K562 (cell line): ENCODE results near the gene FOXD2. TPM values are rescaled to one million over a fixed set of nuclear protein-coding genes. Genes with fewer than 3 reads are reported as not detected.

Source experiments
- CAMTA2 ChIP-seq: fragments of 250-450 bp; sonication (Bioruptor Pico); conservative IDR thresholded peaks from 2 replicates; pipeline ENCODE4 v1.5.1; 2022
- CBX8 ChIP-seq: fragments of 200-600 bp; sonication (generic); IDR thresholded peaks from 2 replicates; pipeline ENCODE4 v1.6.1; 2012; ENCODE audit warnings: borderline replicate concordance, mixed run types, low read depth, mild to moderate bottlenecking, moderate library complexity, mixed read lengths, low read length, control low read depth, inconsistent platforms; ENCODE audit not compliant: poor library complexity, severe bottlenecking; ENCODE audit errors: extremely low read depth
- CCNT2 ChIP-seq: IDR thresholded peaks from 2 replicates; pipeline ENCODE4 v1.6.1; 2011; ENCODE audit warnings: borderline replicate concordance, low read depth, mild to moderate bottlenecking, moderate library complexity, mixed read lengths, low read length; ENCODE audit not compliant: insufficient read length; ENCODE audit errors: extremely low read depth
- KLF6 ChIP-seq: fragments of 250-450 bp; sonication (Bioruptor Pico); IDR thresholded peaks from 2 replicates; pipeline ENCODE4 v1.4.0; 2020; ENCODE audit warnings: mild to moderate bottlenecking, moderate library complexity, borderline replicate concordance
- NFATC3 ChIP-seq: fragments of 450-650 bp; IDR thresholded peaks from 2 replicates; pipeline ENCODE4 v1.6.1; 2017; ENCODE audit warnings: mild to moderate bottlenecking
- PTTG1 ChIP-seq: fragments of 450-650 bp; IDR thresholded peaks from 2 replicates; pipeline ENCODE4 v1.6.1; 2016; ENCODE audit warnings: low read depth, mild to moderate bottlenecking, missing genetic modification characterization, missing compliant biosample characterization
- RAD21 ChIP-seq, 2 experiments: fragments of 250-450 bp in 1 of 2; fragments of 450-650 bp in 1 of 2; sonication (Bioruptor Pico) in 1 of 2; formaldehyde crosslinking in 1 of 2; IDR thresholded peaks in 1 of 2; conservative IDR thresholded peaks in 1 of 2; 2 replicates each; pipeline versions ENCODE4 v1.4.0 to v1.8.0; 2020 to 2022; ENCODE audit warnings: mild to moderate bottlenecking in 2 of 2, moderate library complexity in 1 of 2
- SUPT5H ChIP-seq: fragments of 450-650 bp; IDR thresholded peaks from 2 replicates; pipeline ENCODE4 v1.6.1; 2016
- TAF9B ChIP-seq: fragments of 450-650 bp; IDR thresholded peaks from 2 replicates; pipeline ENCODE4 v1.6.1; 2018; ENCODE audit warnings: mild to moderate bottlenecking; ENCODE audit not compliant: partially characterized antibody
- ZFX ChIP-seq: sonication (generic); formaldehyde crosslinking; IDR thresholded peaks from 2 replicates; pipeline ENCODE4 v1.8.0; 2022; ENCODE audit warnings: mild to moderate bottlenecking, missing genetic modification reagents, moderate library complexity
- polyA plus RNA-seq, 8 experiments: library from polyadenylated mRNA; depleted of rRNA in 4 of 8; stranded (reverse) in 5 of 8; unstranded in 3 of 8; fragments of >200 nt; fragmentation: Nextera tagmentation in 2 of 8; fragmentation: Illumina TruSeq in 1 of 8; extraction: Ambion mirVana in 2 of 8; extraction: Trizol in 1 of 8; gene quantifications; 2 replicates each; pipeline versions ENCODE4 v1.2.1 to v1.2.3, GENCODE V29; 2011 to 2014; ENCODE audit warnings: inconsistent platforms in 1 of 8, missing spikeins in 1 of 8
- total RNA-seq, 7 experiments: library from RNA; depleted of rRNA in 6 of 7; stranded (reverse); fragments of >200 nt in 6 of 7; fragmentation: Illumina TruSeq in 2 of 7; extraction: Trizol in 2 of 7; gene quantifications; 2 replicates each; pipeline versions ENCODE4 v1.2.1 to v1.2.3, GENCODE V29; 2011 to 2021; ENCODE audit warnings: low replicate concordance in 1 of 7
- TF ChIP-seq, protein P1 (sequence below): IDR thresholded peaks from 2 replicates; pipeline ENCODE4 v1.6.1; 2016; ENCODE audit warnings: missing genetic modification characterization, missing compliant biosample characterization
- TF ChIP-seq, protein P2 (sequence below): fragments of 450-650 bp; formaldehyde crosslinking; IDR thresholded peaks from 2 replicates; pipeline ENCODE4 v1.4.0; 2020; ENCODE audit warnings: mild to moderate bottlenecking, moderate library complexity
- TF ChIP-seq, protein P3 (sequence below): fragments of 250-450 bp; sonication (Bioruptor Pico); IDR thresholded peaks from 2 replicates; pipeline ENCODE4 v1.6.1; 2021; ENCODE audit warnings: mild to moderate bottlenecking
- TF ChIP-seq, protein P4 (sequence below): fragments of 450-650 bp; IDR thresholded peaks from 2 replicates; pipeline ENCODE4 v1.6.1; 2016; ENCODE audit warnings: low read depth
- TF ChIP-seq, protein P5 (sequence below): sonication (generic); formaldehyde crosslinking; IDR thresholded peaks from 2 replicates; pipeline ENCODE4 v1.8.0; 2022; ENCODE audit warnings: missing genetic modification reagents, mild to moderate bottlenecking, borderline replicate concordance

Gene FOXD2
- total and polyA plus RNA-seq, 9 of the 15 experiments (the other 6 are each of a cell fraction or from before 2014, with no cell fraction given): 0.06 to 1.2 (median 0.22) TPM

DNA sequence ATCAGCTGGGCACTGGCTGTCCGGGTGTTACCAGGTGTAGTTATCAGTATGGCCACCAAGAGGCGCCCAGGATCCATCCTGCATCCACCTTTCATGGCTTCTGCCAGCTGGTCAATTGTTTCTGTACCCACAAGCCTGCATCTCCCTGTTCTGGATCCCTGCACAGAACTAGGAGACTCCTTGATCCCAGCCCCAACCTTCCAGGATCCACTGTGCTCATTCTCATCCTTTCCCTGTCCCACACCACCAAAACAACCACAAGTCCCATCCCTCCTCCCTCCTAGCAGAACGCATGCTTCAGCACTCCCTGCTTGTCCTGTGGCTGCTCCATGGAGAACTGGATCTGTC lies 49.0 kb upstream of the FOXD2 start (continued):
- TF ChIP-seq, protein P1, sequence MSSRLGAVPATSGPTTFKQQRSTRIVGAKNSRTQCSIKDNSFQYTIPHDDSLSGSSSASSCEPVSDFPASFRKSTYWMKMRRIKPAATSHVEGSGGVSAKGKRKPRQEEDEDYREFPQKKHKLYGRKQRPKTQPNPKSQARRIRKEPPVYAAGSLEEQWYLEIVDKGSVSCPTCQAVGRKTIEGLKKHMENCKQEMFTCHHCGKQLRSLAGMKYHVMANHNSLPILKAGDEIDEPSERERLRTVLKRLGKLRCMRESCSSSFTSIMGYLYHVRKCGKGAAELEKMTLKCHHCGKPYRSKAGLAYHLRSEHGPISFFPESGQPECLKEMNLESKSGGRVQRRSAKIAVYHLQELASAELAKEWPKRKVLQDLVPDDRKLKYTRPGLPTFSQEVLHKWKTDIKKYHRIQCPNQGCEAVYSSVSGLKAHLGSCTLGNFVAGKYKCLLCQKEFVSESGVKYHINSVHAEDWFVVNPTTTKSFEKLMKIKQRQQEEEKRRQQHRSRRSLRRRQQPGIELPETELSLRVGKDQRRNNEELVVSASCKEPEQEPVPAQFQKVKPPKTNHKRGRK: no peak
- TF ChIP-seq CAMTA2 (CRISPR knock-in tag): no peak
- TF ChIP-seq, protein P2, sequence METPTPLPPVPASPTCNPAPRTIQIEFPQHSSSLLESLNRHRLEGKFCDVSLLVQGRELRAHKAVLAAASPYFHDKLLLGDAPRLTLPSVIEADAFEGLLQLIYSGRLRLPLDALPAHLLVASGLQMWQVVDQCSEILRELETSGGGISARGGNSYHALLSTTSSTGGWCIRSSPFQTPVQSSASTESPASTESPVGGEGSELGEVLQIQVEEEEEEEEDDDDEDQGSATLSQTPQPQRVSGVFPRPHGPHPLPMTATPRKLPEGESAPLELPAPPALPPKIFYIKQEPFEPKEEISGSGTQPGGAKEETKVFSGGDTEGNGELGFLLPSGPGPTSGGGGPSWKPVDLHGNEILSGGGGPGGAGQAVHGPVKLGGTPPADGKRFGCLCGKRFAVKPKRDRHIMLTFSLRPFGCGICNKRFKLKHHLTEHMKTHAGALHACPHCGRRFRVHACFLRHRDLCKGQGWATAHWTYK (CRISPR knock-in tag): no peak
- no peak for TF ChIP-seq SUPT5H
- TF ChIP-seq TAF9B: no peak
- no peak for TF ChIP-seq NFATC3
- TF ChIP-seq KLF6 (CRISPR knock-in tag): no peak
- TF ChIP-seq, protein P3, sequence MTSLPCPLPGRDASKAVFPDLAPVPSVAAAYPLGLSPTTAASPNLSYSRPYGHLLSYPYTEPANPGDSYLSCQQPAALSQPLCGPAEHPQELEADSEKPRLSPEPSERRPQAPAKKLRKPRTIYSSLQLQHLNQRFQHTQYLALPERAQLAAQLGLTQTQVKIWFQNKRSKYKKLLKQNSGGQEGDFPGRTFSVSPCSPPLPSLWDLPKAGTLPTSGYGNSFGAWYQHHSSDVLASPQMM (CRISPR knock-in tag): no peak
- TF ChIP-seq, protein P4, sequence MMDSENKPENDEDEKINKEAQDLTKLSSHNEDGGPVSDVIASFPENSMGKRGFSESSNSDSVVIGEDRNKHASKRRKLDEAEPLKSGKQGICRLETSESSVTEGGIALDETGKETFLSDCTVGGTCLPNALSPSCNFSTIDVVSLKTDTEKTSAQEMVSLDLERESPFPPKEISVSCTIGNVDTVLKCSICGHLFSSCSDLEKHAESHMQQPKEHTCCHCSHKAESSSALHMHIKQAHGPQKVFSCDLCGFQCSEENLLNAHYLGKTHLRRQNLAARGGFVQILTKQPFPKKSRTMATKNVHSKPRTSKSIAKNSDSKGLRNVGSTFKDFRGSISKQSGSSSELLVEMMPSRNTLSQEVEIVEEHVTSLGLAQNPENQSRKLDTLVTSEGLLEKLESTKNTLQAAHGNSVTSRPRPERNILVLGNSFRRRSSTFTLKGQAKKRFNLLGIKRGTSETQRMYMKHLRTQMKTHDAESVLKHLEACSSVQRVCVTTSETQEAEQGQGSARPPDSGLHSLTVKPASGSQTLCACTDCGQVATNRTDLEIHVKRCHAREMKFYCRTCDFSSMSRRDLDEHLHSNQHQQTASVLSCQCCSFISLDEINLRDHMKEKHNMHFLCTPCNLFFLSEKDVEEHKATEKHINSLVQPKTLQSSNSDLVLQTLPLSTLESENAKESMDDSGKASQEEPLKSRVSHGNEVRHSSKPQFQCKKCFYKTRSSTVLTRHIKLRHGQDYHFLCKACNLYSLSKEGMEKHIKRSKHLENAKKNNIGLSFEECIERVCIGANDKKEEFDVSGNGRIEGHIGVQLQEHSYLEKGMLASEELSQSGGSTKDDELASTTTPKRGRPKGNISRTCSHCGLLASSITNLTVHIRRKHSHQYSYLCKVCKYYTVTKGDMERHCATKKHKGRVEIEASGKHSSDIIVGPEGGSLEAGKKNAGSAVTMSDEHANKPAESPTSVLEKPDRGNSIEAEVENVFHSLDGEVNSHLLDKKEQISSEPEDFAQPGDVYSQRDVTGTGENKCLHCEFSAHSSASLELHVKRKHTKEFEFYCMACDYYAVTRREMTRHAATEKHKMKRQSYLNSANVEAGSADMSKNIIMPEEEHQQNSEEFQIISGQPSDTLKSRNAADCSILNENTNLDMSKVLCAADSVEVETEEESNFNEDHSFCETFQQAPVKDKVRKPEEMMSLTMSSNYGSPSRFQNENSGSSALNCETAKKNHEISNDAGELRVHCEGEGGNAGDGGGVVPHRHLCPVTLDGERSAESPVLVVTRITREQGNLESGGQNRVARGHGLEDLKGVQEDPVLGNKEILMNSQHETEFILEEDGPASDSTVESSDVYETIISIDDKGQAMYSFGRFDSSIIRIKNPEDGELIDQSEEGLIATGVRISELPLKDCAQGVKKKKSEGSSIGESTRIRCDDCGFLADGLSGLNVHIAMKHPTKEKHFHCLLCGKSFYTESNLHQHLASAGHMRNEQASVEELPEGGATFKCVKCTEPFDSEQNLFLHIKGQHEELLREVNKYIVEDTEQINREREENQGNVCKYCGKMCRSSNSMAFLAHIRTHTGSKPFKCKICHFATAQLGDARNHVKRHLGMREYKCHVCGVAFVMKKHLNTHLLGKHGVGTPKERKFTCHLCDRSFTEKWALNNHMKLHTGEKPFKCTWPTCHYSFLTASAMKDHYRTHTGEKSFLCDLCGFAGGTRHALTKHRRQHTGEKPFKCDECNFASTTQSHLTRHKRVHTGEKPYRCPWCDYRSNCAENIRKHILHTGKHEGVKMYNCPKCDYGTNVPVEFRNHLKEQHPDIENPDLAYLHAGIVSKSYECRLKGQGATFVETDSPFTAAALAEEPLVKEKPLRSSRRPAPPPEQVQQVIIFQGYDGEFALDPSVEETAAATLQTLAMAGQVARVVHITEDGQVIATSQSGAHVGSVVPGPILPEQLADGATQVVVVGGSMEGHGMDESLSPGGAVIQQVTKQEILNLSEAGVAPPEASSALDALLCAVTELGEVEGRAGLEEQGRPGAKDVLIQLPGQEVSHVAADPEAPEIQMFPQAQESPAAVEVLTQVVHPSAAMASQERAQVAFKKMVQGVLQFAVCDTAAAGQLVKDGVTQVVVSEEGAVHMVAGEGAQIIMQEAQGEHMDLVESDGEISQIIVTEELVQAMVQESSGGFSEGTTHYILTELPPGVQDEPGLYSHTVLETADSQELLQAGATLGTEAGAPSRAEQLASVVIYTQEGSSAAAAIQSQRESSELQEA: no peak
- TF ChIP-seq CCNT2: no peak
- TF ChIP-seq PTTG1 (tag): no peak
- TF ChIP-seq, protein P5, sequence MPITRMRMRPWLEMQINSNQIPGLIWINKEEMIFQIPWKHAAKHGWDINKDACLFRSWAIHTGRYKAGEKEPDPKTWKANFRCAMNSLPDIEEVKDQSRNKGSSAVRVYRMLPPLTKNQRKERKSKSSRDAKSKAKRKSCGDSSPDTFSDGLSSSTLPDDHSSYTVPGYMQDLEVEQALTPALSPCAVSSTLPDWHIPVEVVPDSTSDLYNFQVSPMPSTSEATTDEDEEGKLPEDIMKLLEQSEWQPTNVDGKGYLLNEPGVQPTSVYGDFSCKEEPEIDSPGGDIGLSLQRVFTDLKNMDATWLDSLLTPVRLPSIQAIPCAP (CRISPR knock-in tag): no peak
- TF ChIP-seq CBX8: no peak
- no peak for TF ChIP-seq ZFX (CRISPR knock-in tag)
- TF ChIP-seq RAD21 (CRISPR knock-in tag; conservative IDR thresholded peaks at IDR 0.05 in 1 of 2, IDR thresholded peaks at IDR 0.05 in 1 of 2): peak; percentile 62 to 90
